GM12878 (cell line): ENCODE results near the gene SIRT3. TPM values are rescaled to one million over a fixed set of nuclear protein-coding genes. Genes with fewer than 3 reads are reported as not detected.

Experiments
- CREM ChIP-seq: IDR thresholded peaks from 2 replicates; pipeline ENCODE4 v1.6.1; 2014; ENCODE audit warnings: antibody characterized with exemption, low read depth
- MXI1 ChIP-seq: fragments of 150-350 bp; IDR thresholded peaks from 2 replicates; pipeline ENCODE4 v1.6.1; 2011; ENCODE audit warnings: low read depth, mild to moderate bottlenecking, inconsistent platforms, low read length, improper control_type of control experiment
- NR2C2 ChIP-seq: IDR thresholded peaks from 2 replicates; pipeline ENCODE4 v1.6.1; 2011; ENCODE audit warnings: borderline replicate concordance, low read depth; ENCODE audit not compliant: control insufficient read depth, insufficient read length
- POLR2AphosphoS2 ChIP-seq: IDR thresholded peaks from 2 replicates; pipeline ENCODE4 v1.6.1; 2011; ENCODE audit warnings: low read depth, mild to moderate bottlenecking, low read length, improper control_type of control experiment, moderate library complexity
- RB1 ChIP-seq: fragments of 450-650 bp; formaldehyde crosslinking; IDR thresholded peaks from 2 replicates; pipeline ENCODE4 v1.6.1; 2017; ENCODE audit warnings: mild to moderate bottlenecking, borderline replicate concordance
- RBBP5 ChIP-seq: fragments of 200-600 bp; sonication (generic); conservative IDR thresholded peaks from 2 replicates; pipeline ENCODE4 v1.6.1; 2016
- SIN3A ChIP-seq: IDR thresholded peaks from 2 replicates; pipeline ENCODE4 v1.6.1; 2012; ENCODE audit warnings: low read depth, low read length, improper control_type of control experiment
- SMAD1 ChIP-seq: fragments of 450-650 bp; IDR thresholded peaks from 2 replicates; pipeline ENCODE4 v1.6.1; 2018; ENCODE audit warnings: mild to moderate bottlenecking, low read depth; ENCODE audit not compliant: partially characterized antibody
- SREBF1 ChIP-seq: IDR thresholded peaks from 2 replicates; pipeline ENCODE4 v1.6.1; 2012; ENCODE audit warnings: mild to moderate bottlenecking, low read length
- STAT3 ChIP-seq: IDR thresholded peaks from 2 replicates; pipeline ENCODE4 v1.6.1; 2011; ENCODE audit warnings: low read depth, low read length, improper control_type of control experiment
- SUZ12 ChIP-seq: fragments of 200-600 bp; sonication (generic); IDR thresholded peaks from one replicate; pipeline ENCODE4 v1.6.1; 2018; ENCODE audit warnings: antibody characterized with exemption, mild to moderate bottlenecking; ENCODE audit not compliant: unreplicated experiment
- ZNF274 ChIP-seq: IDR thresholded peaks from one replicate; pipeline ENCODE4 v1.8.0; 2011; ENCODE audit not compliant: insufficient read length, insufficient read depth
- polyA plus RNA-seq, 11 experiments: library from polyadenylated mRNA; depleted of rRNA in 4 of 11; unstranded in 6 of 11; stranded (reverse) in 5 of 11; fragments of >200 nt; fragmentation: Nextera tagmentation in 4 of 11; fragmentation: Illumina TruSeq in 1 of 11; extraction: Ambion mirVana in 4 of 11; extraction: Trizol in 1 of 11; gene quantifications; 1 replicate in 1 of 11; 2 replicates in 10 of 11; pipeline versions ENCODE4 v1.2.1 to v1.2.3, GENCODE V29; 2011 to 2016; ENCODE audit warnings: inconsistent platforms in 2 of 11, missing spikeins in 2 of 11, low read depth in 1 of 11
- total RNA-seq, 4 experiments: library from RNA; depleted of rRNA in 3 of 4; stranded (reverse); fragments of >200 nt in 3 of 4; fragmentation: Illumina TruSeq in 1 of 4; extraction: Trizol in 1 of 4; gene quantifications; 2 replicates each; pipeline versions ENCODE4 v1.2.1 to v1.2.3, GENCODE V29; 2013 to 2021
- TF ChIP-seq, protein P1 (sequence below): IDR thresholded peaks from 2 replicates; pipeline ENCODE4 v1.6.1; 2012; ENCODE audit warnings: low read length, inconsistent platforms
- TF ChIP-seq, protein P2 (sequence below): IDR thresholded peaks from 2 replicates; pipeline ENCODE4 v1.6.1; 2011; ENCODE audit warnings: low read depth, mild to moderate bottlenecking, low read length, moderate library complexity, borderline replicate concordance; ENCODE audit errors: extremely low read depth
- TF ChIP-seq, protein P3 (sequence below): fragments of 450-650 bp; IDR thresholded peaks from 2 replicates; pipeline ENCODE4 v1.6.1; 2018; ENCODE audit warnings: mild to moderate bottlenecking, low read depth, moderate library complexity; ENCODE audit not compliant: partially characterized antibody
- TF ChIP-seq, protein P4 (sequence below): fragments of 450-650 bp; IDR thresholded peaks from 2 replicates; pipeline ENCODE4 v1.6.1; 2014; ENCODE audit warnings: mild to moderate bottlenecking
- TF ChIP-seq, protein P5 (sequence below): fragments of 450-650 bp; IDR thresholded peaks from 2 replicates; pipeline ENCODE4 v1.6.1; 2018; ENCODE audit warnings: borderline replicate concordance, mild to moderate bottlenecking; ENCODE audit not compliant: partially characterized antibody
- TF ChIP-seq, protein P6 (sequence below): fragments of 450-650 bp; IDR thresholded peaks from 2 replicates; pipeline ENCODE4 v1.6.1; 2017; ENCODE audit warnings: mild to moderate bottlenecking

Gene SIRT3
- total and polyA plus RNA-seq, 10 of the 15 experiments (the other 5 are each of a cell fraction or from before 2014, with no cell fraction given): 0.90 to 23.2 (median 12.6) TPM

DNA sequence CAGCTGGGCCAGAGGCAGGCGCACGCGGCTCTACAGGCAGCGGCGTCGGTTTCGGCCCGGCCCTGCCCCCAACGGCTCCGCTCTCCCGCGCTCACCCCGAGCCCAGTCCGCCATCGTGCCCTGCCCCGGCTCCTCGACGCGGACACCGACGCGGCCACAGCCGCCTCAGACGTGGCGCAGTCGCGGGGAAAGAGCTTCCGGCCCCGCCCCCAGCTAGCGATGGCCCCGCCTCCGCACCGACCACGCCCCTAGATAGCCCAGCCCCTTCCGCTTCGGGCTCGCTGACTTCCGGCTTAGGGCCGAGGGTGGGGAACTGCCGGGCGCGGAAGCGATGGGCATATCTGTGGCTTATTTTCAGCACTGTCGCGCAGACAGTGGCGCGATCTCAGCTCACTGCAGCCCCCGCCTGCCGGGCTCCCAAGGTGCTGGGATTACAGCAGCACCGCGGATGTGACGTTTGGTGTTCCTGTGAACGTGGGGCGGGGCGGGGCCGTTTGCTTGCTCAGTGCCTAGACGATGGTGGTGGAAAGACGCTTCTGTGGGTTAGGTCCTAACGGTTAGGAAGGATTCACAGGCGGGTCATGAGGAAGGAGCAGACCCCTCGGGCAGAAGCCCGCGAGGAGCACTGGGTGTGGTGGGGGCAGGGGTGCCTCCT, 28.8 kb downstream of the SIRT3 start, which contains the start of the genes BET1L and RIC8A (continued):
- TF ChIP-seq MXI1 (peak; percentile 61), STAT3 (no peak), NR2C2 (no peak), RBBP5 (no peak), CREM (peak; percentile 94), SREBF1 (peak; percentile 50; the same call in 1 of the 2 replicates), SMAD1 (peak; percentile 72), RB1 (peak; percentile 70; the same call in 1 of the 2 replicates), SIN3A (0 out of 2 replicates have a peak, but pooled peaks have one; percentile 42), POLR2AphosphoS2 (peak; percentile 94), ZNF274 (no peak), SUZ12 (no peak)
- TF ChIP-seq, protein P1, sequence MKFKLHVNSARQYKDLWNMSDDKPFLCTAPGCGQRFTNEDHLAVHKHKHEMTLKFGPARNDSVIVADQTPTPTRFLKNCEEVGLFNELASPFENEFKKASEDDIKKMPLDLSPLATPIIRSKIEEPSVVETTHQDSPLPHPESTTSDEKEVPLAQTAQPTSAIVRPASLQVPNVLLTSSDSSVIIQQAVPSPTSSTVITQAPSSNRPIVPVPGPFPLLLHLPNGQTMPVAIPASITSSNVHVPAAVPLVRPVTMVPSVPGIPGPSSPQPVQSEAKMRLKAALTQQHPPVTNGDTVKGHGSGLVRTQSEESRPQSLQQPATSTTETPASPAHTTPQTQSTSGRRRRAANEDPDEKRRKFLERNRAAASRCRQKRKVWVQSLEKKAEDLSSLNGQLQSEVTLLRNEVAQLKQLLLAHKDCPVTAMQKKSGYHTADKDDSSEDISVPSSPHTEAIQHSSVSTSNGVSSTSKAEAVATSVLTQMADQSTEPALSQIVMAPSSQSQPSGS: no peak
- TF ChIP-seq, protein P2, sequence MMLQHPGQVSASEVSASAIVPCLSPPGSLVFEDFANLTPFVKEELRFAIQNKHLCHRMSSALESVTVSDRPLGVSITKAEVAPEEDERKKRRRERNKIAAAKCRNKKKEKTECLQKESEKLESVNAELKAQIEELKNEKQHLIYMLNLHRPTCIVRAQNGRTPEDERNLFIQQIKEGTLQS: peak; percentile 77; the same call in 1 of the 2 replicates
- TF ChIP-seq, protein P3, sequence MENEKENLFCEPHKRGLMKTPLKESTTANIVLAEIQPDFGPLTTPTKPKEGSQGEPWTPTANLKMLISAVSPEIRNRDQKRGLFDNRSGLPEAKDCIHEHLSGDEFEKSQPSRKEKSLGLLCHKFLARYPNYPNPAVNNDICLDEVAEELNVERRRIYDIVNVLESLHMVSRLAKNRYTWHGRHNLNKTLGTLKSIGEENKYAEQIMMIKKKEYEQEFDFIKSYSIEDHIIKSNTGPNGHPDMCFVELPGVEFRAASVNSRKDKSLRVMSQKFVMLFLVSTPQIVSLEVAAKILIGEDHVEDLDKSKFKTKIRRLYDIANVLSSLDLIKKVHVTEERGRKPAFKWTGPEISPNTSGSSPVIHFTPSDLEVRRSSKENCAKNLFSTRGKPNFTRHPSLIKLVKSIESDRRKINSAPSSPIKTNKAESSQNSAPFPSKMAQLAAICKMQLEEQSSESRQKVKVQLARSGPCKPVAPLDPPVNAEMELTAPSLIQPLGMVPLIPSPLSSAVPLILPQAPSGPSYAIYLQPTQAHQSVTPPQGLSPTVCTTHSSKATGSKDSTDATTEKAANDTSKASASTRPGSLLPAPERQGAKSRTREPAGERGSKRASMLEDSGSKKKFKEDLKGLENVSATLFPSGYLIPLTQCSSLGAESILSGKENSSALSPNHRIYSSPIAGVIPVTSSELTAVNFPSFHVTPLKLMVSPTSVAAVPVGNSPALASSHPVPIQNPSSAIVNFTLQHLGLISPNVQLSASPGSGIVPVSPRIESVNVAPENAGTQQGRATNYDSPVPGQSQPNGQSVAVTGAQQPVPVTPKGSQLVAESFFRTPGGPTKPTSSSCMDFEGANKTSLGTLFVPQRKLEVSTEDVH: peak; percentile 86
- TF ChIP-seq, protein P4, sequence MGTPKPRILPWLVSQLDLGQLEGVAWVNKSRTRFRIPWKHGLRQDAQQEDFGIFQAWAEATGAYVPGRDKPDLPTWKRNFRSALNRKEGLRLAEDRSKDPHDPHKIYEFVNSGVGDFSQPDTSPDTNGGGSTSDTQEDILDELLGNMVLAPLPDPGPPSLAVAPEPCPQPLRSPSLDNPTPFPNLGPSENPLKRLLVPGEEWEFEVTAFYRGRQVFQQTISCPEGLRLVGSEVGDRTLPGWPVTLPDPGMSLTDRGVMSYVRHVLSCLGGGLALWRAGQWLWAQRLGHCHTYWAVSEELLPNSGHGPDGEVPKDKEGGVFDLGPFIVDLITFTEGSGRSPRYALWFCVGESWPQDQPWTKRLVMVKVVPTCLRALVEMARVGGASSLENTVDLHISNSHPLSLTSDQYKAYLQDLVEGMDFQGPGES: no peak
- TF ChIP-seq, protein P5, sequence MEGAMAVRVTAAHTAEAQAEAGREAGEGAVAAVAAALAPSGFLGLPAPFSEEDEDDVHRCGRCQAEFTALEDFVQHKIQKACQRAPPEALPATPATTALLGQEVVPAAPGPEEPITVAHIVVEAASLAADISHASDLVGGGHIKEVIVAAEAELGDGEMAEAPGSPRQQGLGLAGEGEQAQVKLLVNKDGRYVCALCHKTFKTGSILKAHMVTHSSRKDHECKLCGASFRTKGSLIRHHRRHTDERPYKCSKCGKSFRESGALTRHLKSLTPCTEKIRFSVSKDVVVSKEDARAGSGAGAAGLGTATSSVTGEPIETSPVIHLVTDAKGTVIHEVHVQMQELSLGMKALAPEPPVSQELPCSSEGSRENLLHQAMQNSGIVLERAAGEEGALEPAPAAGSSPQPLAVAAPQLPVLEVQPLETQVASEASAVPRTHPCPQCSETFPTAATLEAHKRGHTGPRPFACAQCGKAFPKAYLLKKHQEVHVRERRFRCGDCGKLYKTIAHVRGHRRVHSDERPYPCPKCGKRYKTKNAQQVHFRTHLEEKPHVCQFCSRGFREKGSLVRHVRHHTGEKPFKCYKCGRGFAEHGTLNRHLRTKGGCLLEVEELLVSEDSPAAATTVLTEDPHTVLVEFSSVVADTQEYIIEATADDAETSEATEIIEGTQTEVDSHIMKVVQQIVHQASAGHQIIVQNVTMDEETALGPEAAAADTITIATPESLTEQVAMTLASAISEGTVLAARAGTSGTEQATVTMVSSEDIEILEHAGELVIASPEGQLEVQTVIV: peak; percentile 99
- TF ChIP-seq, protein P6, sequence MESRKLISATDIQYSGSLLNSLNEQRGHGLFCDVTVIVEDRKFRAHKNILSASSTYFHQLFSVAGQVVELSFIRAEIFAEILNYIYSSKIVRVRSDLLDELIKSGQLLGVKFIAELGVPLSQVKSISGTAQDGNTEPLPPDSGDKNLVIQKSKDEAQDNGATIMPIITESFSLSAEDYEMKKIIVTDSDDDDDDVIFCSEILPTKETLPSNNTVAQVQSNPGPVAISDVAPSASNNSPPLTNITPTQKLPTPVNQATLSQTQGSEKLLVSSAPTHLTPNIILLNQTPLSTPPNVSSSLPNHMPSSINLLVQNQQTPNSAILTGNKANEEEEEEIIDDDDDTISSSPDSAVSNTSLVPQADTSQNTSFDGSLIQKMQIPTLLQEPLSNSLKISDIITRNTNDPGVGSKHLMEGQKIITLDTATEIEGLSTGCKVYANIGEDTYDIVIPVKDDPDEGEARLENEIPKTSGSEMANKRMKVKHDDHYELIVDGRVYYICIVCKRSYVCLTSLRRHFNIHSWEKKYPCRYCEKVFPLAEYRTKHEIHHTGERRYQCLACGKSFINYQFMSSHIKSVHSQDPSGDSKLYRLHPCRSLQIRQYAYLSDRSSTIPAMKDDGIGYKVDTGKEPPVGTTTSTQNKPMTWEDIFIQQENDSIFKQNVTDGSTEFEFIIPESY: no peak
